ENCODE results near the gene TRPC3.

DNA sequence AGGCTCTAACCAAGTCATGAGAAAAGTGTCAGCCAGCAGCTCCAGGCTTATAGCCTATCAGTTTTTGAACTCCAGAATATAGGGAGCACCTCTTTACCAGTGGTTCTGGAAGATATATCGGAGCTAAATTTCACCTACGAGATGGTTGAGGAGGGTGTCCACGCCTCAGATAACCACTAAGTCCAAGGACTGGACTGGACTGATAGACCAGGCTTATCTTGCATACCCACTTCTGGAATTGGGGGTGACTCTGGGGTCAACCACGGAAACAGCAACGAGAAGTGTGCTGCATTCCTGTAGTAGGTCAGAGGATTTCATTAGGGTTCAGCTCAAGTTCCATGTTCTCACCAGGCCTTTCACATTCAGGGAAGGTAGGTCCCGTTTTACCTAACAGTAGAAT, 38.6 kb upstream of the TRPC3 start:
- TF ChIP-seq, protein P1, sequence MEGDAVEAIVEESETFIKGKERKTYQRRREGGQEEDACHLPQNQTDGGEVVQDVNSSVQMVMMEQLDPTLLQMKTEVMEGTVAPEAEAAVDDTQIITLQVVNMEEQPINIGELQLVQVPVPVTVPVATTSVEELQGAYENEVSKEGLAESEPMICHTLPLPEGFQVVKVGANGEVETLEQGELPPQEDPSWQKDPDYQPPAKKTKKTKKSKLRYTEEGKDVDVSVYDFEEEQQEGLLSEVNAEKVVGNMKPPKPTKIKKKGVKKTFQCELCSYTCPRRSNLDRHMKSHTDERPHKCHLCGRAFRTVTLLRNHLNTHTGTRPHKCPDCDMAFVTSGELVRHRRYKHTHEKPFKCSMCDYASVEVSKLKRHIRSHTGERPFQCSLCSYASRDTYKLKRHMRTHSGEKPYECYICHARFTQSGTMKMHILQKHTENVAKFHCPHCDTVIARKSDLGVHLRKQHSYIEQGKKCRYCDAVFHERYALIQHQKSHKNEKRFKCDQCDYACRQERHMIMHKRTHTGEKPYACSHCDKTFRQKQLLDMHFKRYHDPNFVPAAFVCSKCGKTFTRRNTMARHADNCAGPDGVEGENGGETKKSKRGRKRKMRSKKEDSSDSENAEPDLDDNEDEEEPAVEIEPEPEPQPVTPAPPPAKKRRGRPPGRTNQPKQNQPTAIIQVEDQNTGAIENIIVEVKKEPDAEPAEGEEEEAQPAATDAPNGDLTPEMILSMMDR (IDR thresholded peaks at IDR 0.05) = no peak
- TF ChIP-seq POLR2A (IDR thresholded peaks at IDR 0.05) = no peak
- no peak for TF ChIP-seq EP300 (IDR thresholded peaks at IDR 0.05)
- no peak for TF ChIP-seq POLR2AphosphoS5 (IDR thresholded peaks at IDR 0.05)
